Subcutaneous abdominal adipose tissue (tissue), 5 donors: Measurements from ENCODE around the gene CDH24.
A peak's percentile ranks its signal among the peaks of the same experiment; 100 is the strongest.

Experiments
- H3K27ac ChIP-seq: one replicate; pipeline ENCODE4 v1.7.0; 2013; ENCODE audit warnings: low read depth, mild to moderate bottlenecking, inconsistent platforms, low read length, moderate library complexity
- H3K27me3 ChIP-seq, 5 donors: one replicate each; pipeline ENCODE4 v1.7.0; 2013; ENCODE audit warnings: low read length in 5 of 5, inconsistent platforms in 1 of 5; ENCODE audit not compliant: control insufficient read depth in 5 of 5, insufficient read depth in 4 of 5
- H3K36me3 ChIP-seq, 5 donors: one replicate each; pipeline ENCODE4 v1.7.0; 2013; ENCODE audit warnings: low read length in 5 of 5; ENCODE audit not compliant: control insufficient read depth in 5 of 5, insufficient read depth in 5 of 5
- H3K4me1 ChIP-seq, 5 donors: one replicate each; pipeline ENCODE4 v1.7.0; 2013; ENCODE audit warnings: low read length in 5 of 5, mild to moderate bottlenecking in 3 of 5, moderate library complexity in 1 of 5; ENCODE audit not compliant: control insufficient read depth in 5 of 5, insufficient read depth in 5 of 5
- H3K4me3 ChIP-seq, 5 donors: one replicate each; pipeline ENCODE4 v1.7.0; 2013; ENCODE audit warnings: low read length in 5 of 5, low read depth in 1 of 5
- H3K9ac ChIP-seq, 5 donors: one replicate each; pipeline ENCODE4 v1.7.0; 2013; ENCODE audit warnings: low read length in 5 of 5, mild to moderate bottlenecking in 4 of 5, moderate library complexity in 3 of 5
- H3K9me3 ChIP-seq, 5 donors: one replicate each; pipeline ENCODE4 v1.7.0; 2013; ENCODE audit warnings: low read length in 5 of 5; ENCODE audit not compliant: control insufficient read depth in 5 of 5
- donor health status: healthy.
- donor health status: healthy.
- donor health status: healthy.
- donor health status: healthy.
- donor health status: healthy.

The CDH24 gene

GRCh38 chr14:23063601-23064000, 6.3 kb upstream of the CDH24 start:
- no peak overlapping the region for H3K9ac ChIP-seq
- no peak overlapping the region for H3K27ac ChIP-seq

GRCh38 chr14:23062002-23062401, 4.7 kb upstream of the CDH24 start:
- H3K27me3 ChIP-seq: no peaks in the 10 kb centered on the region
- H3K9me3 ChIP-seq: no peaks in the 10 kb centered on the region
- H3K9ac ChIP-seq: no peak overlapping the region
- peaks cover 18 to 77% (median 70%) of the 10 kb centered on the region in 5 donors for H3K36me3 ChIP-seq
- no peak overlapping the region for H3K4me3 ChIP-seq
- peaks cover 0 to 18% (median 16%) of the 10 kb centered on the region in 5 donors for H3K4me1 ChIP-seq
- H3K27ac ChIP-seq: peak overlapping the region; percentile 19

More at GRCh38 chr14:23063601-23064000, 6.3 kb upstream of the CDH24 start:
- Histone ChIP-seq H3K27me3 (no peaks in the 10 kb centered on the region), H3K4me1 (peaks cover 0 to 12% (median 10%) of the 10 kb centered on the region in 5 donors), H3K4me3 (no peak overlapping the region), H3K36me3 (peaks cover 18 to 91% (median 85%) of the 10 kb centered on the region in 5 donors), H3K9me3 (no peaks in the 10 kb centered on the region)

- no peak overlapping the region for H3K27ac ChIP-seq
- no peaks in the 10 kb centered on the region for H3K9me3 ChIP-seq
- H3K4me1 ChIP-seq: peaks cover 0 to 31% (median 25%) of the 10 kb centered on the region in 5 donors
- H3K9ac ChIP-seq: no peak overlapping the region
- H3K36me3 ChIP-seq: peaks cover 18 to 65% (median 58%) of the 10 kb centered on the region in 5 donors
- H3K27me3 ChIP-seq: no peaks in the 10 kb centered on the region
- no peak overlapping the region for H3K4me3 ChIP-seq
Observed at GRCh38 chr14:23060536-23061260, 3.4 kb upstream of the CDH24 start.

- Histone ChIP-seq H3K36me3 (peaks cover 14 to 49% (median 45%) of the 10 kb centered on the region in 5 donors), H3K27ac (no peak overlapping the region), H3K9me3 (no peaks in the 10 kb centered on the region), H3K4me1 (peaks cover 0 to 33% (median 25%) of the 10 kb centered on the region in 5 donors), H3K27me3 (no peaks in the 10 kb centered on the region), H3K9ac (no peak overlapping the region), H3K4me3 (no peak overlapping the region)
Observed at GRCh38 chr14:23058654-23059504, 1.6 kb upstream of the CDH24 start.

GRCh38 chr14:23057757-23058653, 685 bp upstream of the CDH24 start:
- Histone ChIP-seq H3K9ac (peak overlapping the region in 3 of 5 donors; percentile 60 to 72 (median 62)), H3K4me3 (peak overlapping the region in 4 of 5 donors; percentile 67 to 78 (median 68)), H3K4me1 (peaks cover 0 to 33% (median 25%) of the 10 kb centered on the region in 5 donors), H3K36me3 (peaks cover 7 to 40% (median 37%) of the 10 kb centered on the region in 5 donors), H3K9me3 (no peaks in the 10 kb centered on the region), H3K27me3 (no peaks in the 10 kb centered on the region), H3K27ac (no peak overlapping the region)

- H3K4me3 ChIP-seq: peak overlapping the region in 4 of 5 donors; percentile 50 to 78 (median 68)
Observed at GRCh38 chr14:23056145-23056955, 970 bp downstream of the CDH24 start.

GRCh38 chr14:23055621-23056144, 1.6 kb downstream of the CDH24 start:
- no peak overlapping the region for H3K9ac ChIP-seq
- H3K4me3 ChIP-seq: no peak overlapping the region
- no peak overlapping the region for H3K27ac ChIP-seq
- peaks cover 0 to 25% (median 19%) of the 10 kb centered on the region in 5 donors for H3K4me1 ChIP-seq
- no peaks in the 10 kb centered on the region for H3K9me3 ChIP-seq
- H3K27me3 ChIP-seq: no peaks in the 10 kb centered on the region
- H3K36me3 ChIP-seq: peaks cover 0 to 22% (median 18%) of the 10 kb centered on the region in 5 donors

More at GRCh38 chr14:23056145-23056955, 970 bp downstream of the CDH24 start:
- no peak overlapping the region for H3K27ac ChIP-seq
- H3K36me3 ChIP-seq: peaks cover 0 to 28% (median 24%) of the 10 kb centered on the region in 5 donors
- H3K9ac ChIP-seq: peak overlapping the region in 3 of 5 donors; percentile 55 to 65 (median 56)
- H3K9me3 ChIP-seq: no peaks in the 10 kb centered on the region
- H3K4me1 ChIP-seq: peaks cover 0 to 25% (median 19%) of the 10 kb centered on the region in 5 donors
- no peaks in the 10 kb centered on the region for H3K27me3 ChIP-seq

GRCh38 chr14:23055147-23055550, 2.2 kb downstream of the CDH24 start:
- Histone ChIP-seq H3K27me3 (no peaks in the 10 kb centered on the region), H3K9me3 (no peaks in the 10 kb centered on the region), H3K36me3 (peaks cover 0 to 17% (median 13%) of the 10 kb centered on the region in 5 donors), H3K4me1 (peaks cover 0 to 25% (median 19%) of the 10 kb centered on the region in 5 donors), H3K9ac (no peak overlapping the region), H3K4me3 (no peak overlapping the region), H3K27ac (no peak overlapping the region)
